Keratinocyte (primary cell): ENCODE data around the gene FSTL5. TPM values are rescaled to one million over a fixed set of nuclear protein-coding genes. Genes with fewer than 3 reads are reported as not detected.

Experiments used
- DNase-seq: peaks from one replicate; pipeline ENCODE4 v3.0.0-alpha.2; 2011; ENCODE audit warnings: low read depth, missing footprints, low spot score
- FAIRE-seq: peaks from 2 replicates; lab custom pipeline; 2011; peaks lifted over from hg19 to GRCh38; lab: Jason Lieb, UNC
- H2AFZ ChIP-seq: 2 replicates; pipeline ENCODE4 v1.6.0; 2012; ENCODE audit warnings: low read length, control low read depth, inconsistent platforms; ENCODE audit not compliant: control insufficient read depth
- H3K27ac ChIP-seq: 2 replicates; pipeline ENCODE4 v1.5.1; 2011; ENCODE audit warnings: low read length; ENCODE audit not compliant: control insufficient read depth, insufficient read depth
- H3K27me3 ChIP-seq: 3 replicates; pipeline ENCODE4 v1.6.0; 2011; ENCODE audit warnings: low read length; ENCODE audit not compliant: control insufficient read depth, insufficient read depth; ENCODE audit errors: extremely low read depth
- H3K36me3 ChIP-seq, 2 experiments: 2 replicates in 1 of 2; 3 replicates in 1 of 2; pipeline ENCODE4 v1.5.1; 2011; ENCODE audit warnings: low read length in 2 of 2, mild to moderate bottlenecking in 1 of 2; ENCODE audit not compliant: control insufficient read depth in 2 of 2, insufficient read depth in 2 of 2; ENCODE audit errors: extremely low read depth in 1 of 2
- H3K4me1 ChIP-seq: 3 replicates; pipeline ENCODE4 v1.5.1; 2011; ENCODE audit warnings: low read length; ENCODE audit not compliant: control insufficient read depth, insufficient read depth; ENCODE audit errors: extremely low read depth
- H3K4me2 ChIP-seq: 3 replicates; pipeline ENCODE4 v1.6.0; 2011; ENCODE audit warnings: low read depth, low read length; ENCODE audit not compliant: control insufficient read depth, insufficient read depth; ENCODE audit errors: extremely low read depth
- H3K4me3 ChIP-seq, 3 experiments: fragments of 200-600 bp in 1 of 3; sonication (generic) in 1 of 3; 2 replicates in 2 of 3; 3 replicates in 1 of 3; pipeline ENCODE4 v1.5.1; 2011 to 2016; ENCODE audit warnings: low read length in 3 of 3, mild to moderate bottlenecking in 3 of 3, control low read depth in 2 of 3, inconsistent platforms in 1 of 3, low read depth in 1 of 3, mixed read lengths in 1 of 3, mixed run types in 1 of 3, moderate library complexity in 1 of 3; ENCODE audit not compliant: control insufficient read depth in 2 of 3, insufficient read depth in 2 of 3; ENCODE audit errors: extremely low read depth in 1 of 3
- H3K79me2 ChIP-seq: 2 replicates; pipeline ENCODE4 v1.6.0; 2012; ENCODE audit warnings: low read length; ENCODE audit not compliant: control insufficient read depth, insufficient read depth
- H3K9ac ChIP-seq: 3 replicates; pipeline ENCODE4 v1.6.0; 2011; ENCODE audit warnings: low read length; ENCODE audit not compliant: control insufficient read depth, insufficient read depth; ENCODE audit errors: extremely low read depth
- H3K9me1 ChIP-seq: 3 replicates; pipeline ENCODE4 v1.6.0; 2011; ENCODE audit warnings: low read length; ENCODE audit not compliant: control insufficient read depth, insufficient read depth; ENCODE audit errors: extremely low read depth
- H3K9me3 ChIP-seq: 2 replicates; pipeline ENCODE4 v1.5.1; 2012; ENCODE audit warnings: low read depth, low read length; ENCODE audit not compliant: control insufficient read depth
- H4K20me1 ChIP-seq: 3 replicates; pipeline ENCODE4 v1.6.0; 2011; ENCODE audit warnings: low read length; ENCODE audit not compliant: control insufficient read depth, insufficient read depth; ENCODE audit errors: extremely low read depth
- EZH2 ChIP-seq: IDR thresholded peaks from one replicate; pipeline ENCODE4 v1.6.1; 2012; ENCODE audit warnings: inconsistent platforms, mild to moderate bottlenecking, low read length, moderate library complexity
- dilution Hi-C: fragments of 300-500 bp; cut with MboI; formaldehyde crosslinking; loops from one replicate; pipeline ENCODE4 v1.7.0; 2020; ENCODE audit warnings: low sequenced_read_pairs; ENCODE audit not compliant: extremely low pct_ligation_motif_present
- polyA plus RNA-seq, 5 experiments: library from polyadenylated mRNA; depleted of rRNA in 3 of 5; stranded (reverse) in 3 of 5; stranded (forward) in 1 of 5; unstranded in 1 of 5; fragments of >200 nt; gene quantifications; 1 replicate in 1 of 5; 2 replicates in 3 of 5; 3 replicates in 1 of 5; pipeline versions ENCODE4 v1.2.1 to v1.2.3, GENCODE V29; 2011 to 2012; ENCODE audit warnings: missing spikeins in 2 of 5, low read depth in 1 of 5, low replicate concordance in 1 of 5
- TF ChIP-seq, protein P1 (sequence below), 3 experiments: IDR thresholded peaks in 1 of 3; conservative IDR thresholded peaks in 1 of 3; optimal IDR thresholded peaks in 1 of 3; 2 replicates in 2 of 3; 3 replicates in 1 of 3; pipeline versions ENCODE3 to v1.5.1; 2011; ENCODE audit warnings: low read length in 3 of 3, mild to moderate bottlenecking in 3 of 3, moderate library complexity in 2 of 3, control low read depth in 1 of 3, inconsistent platforms in 1 of 3; ENCODE audit not compliant: insufficient read depth in 2 of 3; ENCODE audit errors: extremely low read depth in 1 of 3

The FSTL5 gene
- polyA plus RNA-seq, 1 donor (not counting 4 experiments of a cell fraction or from before 2014, with no cell fraction given), result not detected

DNA sequence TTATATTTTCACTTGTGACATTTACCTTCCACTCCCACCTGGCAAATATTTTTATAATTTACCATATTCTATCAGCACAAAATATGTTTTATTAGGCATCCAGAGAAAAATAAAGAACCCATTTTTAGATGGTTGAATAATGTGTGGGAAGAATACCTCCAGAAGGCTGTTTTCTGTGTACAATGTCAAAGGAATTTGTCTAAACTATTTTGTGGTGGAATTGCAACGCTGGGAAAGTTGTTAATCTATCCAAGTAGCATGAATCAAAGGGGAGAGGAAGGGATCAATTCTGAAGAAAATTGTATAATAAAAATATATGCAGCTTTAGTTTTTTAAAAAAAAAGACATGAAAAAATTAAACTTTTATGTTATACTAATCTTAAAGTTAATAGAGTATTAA, 706.5 kb downstream of the FSTL5 start:
- TF ChIP-seq EZH2, result no peak
- H3K27me3 ChIP-seq, result no peaks in the 10 kb centered on the region

DNA sequence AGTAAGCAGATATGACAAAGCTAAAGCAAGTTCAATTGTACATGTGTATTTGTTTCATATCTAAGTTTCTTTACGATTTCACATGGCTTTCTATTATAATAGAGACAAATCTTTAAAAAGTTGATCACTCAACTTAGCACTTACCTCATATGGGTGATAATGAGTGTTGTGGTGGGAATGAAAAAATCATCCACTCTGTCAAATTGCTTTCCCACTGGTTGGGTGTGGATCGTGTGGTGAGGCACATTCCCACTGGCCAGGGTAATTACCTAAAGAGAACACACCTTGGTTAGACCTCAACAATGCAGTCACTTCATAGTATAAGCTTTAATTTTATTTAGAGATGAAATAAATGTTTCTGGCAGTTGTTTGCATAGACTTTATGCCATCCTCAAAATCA, 708.9 kb downstream of the FSTL5 start:
- Histone ChIP-seq H3K9me3 (no peaks in the 10 kb centered on the region), H3K27me3 (no peaks in the 10 kb centered on the region), H3K4me2 (no peak overlapping the region), H4K20me1 (no peaks in the 10 kb centered on the region), H3K4me3 (no peak overlapping the region), H3K4me1 (no peaks in the 10 kb centered on the region), H3K9ac (no peak overlapping the region), H3K27ac (no peak overlapping the region), H3K79me2 (no peaks in the 10 kb centered on the region), H3K9me1 (no peaks in the 10 kb centered on the region), H3K36me3 (no peaks in the 10 kb centered on the region), H2AFZ (no peak overlapping the region)
- DNase-seq (no peak), FAIRE-seq (no peak)
- TF ChIP-seq, protein P1, sequence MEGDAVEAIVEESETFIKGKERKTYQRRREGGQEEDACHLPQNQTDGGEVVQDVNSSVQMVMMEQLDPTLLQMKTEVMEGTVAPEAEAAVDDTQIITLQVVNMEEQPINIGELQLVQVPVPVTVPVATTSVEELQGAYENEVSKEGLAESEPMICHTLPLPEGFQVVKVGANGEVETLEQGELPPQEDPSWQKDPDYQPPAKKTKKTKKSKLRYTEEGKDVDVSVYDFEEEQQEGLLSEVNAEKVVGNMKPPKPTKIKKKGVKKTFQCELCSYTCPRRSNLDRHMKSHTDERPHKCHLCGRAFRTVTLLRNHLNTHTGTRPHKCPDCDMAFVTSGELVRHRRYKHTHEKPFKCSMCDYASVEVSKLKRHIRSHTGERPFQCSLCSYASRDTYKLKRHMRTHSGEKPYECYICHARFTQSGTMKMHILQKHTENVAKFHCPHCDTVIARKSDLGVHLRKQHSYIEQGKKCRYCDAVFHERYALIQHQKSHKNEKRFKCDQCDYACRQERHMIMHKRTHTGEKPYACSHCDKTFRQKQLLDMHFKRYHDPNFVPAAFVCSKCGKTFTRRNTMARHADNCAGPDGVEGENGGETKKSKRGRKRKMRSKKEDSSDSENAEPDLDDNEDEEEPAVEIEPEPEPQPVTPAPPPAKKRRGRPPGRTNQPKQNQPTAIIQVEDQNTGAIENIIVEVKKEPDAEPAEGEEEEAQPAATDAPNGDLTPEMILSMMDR (optimal IDR thresholded peaks at IDR 0.05 in 1 of 3, IDR thresholded peaks at IDR 0.05 in 1 of 3, conservative IDR thresholded peaks at IDR 0.05 in 1 of 3; ENCODE audit: extremely low read depth in 1 of 3, insufficient read depth in 2 of 3, low read length in 3 of 3), result no peak
- TF ChIP-seq EZH2, result no peak
- dilution Hi-C loops, result no loop called here

More for the DNA sequence above, 706.5 kb downstream of the FSTL5 start:
- Histone ChIP-seq H4K20me1 (no peaks in the 10 kb centered on the region), H3K9ac (no peak overlapping the region), H3K4me2 (no peak overlapping the region), H3K9me1 (no peaks in the 10 kb centered on the region), H3K36me3 (no peaks in the 10 kb centered on the region), H3K4me1 (no peaks in the 10 kb centered on the region), H2AFZ (no peak overlapping the region), H3K9me3 (no peaks in the 10 kb centered on the region), H3K79me2 (no peaks in the 10 kb centered on the region), H3K4me3 (no peak overlapping the region), H3K27ac (no peak overlapping the region)
- FAIRE-seq, result no peak
- no peak for DNase-seq
- dilution Hi-C loops, result no loop called here

DNA sequence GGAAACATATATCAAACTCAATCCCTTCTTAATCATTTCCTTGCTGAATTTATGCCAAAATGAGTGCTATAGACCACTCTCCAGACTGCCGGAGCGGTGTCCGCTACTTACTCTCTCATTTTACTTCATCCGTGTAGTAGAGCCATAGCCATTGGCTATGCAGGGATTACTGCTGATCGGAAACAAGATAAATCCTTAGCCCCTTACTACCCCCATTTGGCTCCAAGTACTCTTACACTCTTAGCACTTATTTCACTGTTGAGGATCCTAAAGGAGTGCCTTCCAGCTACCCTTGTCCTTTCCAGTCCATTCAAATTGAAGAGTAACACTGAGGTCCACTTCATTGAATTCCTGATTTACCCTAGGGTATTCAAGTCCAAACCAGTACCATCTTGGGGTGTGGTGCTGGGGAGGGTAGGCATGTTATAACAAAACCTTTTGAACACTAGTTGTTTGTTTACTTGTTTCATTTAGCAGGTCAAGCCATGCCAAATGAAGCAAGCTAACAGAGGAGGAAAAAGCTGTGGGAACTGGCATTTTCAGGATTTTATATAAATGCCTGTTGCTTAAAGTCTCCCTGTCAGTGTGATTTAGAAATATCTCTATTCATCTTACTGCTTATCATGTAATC, 715.1 kb downstream of the FSTL5 start:
- no peak overlapping the region for H3K9ac ChIP-seq
- dilution Hi-C loops, result no loop called here

More for the DNA sequence above, 715.1 kb downstream of the FSTL5 start:
- Histone ChIP-seq H2AFZ (no peak overlapping the region), H3K4me1 (no peaks in the 10 kb centered on the region), H4K20me1 (no peaks in the 10 kb centered on the region), H3K9me3 (no peaks in the 10 kb centered on the region), H3K9me1 (no peaks in the 10 kb centered on the region), H3K4me3 (no peak overlapping the region), H3K4me2 (no peak overlapping the region), H3K27me3 (no peaks in the 10 kb centered on the region), H3K79me2 (no peaks in the 10 kb centered on the region), H3K27ac (no peak overlapping the region), H3K36me3 (no peaks in the 10 kb centered on the region)
- FAIRE-seq, result no peak
- DNase-seq, result no peak
- TF ChIP-seq EZH2, result no peak
- TF ChIP-seq, protein P1 (optimal IDR thresholded peaks at IDR 0.05 in 1 of 3, IDR thresholded peaks at IDR 0.05 in 1 of 3, conservative IDR thresholded peaks at IDR 0.05 in 1 of 3; ENCODE audit: extremely low read depth in 1 of 3, insufficient read depth in 2 of 3, low read length in 3 of 3), result no peak
